NCI-H1092 (cell line): ENCODE data around the gene ELMO1.

Experiments used
- DNase-seq: peaks from one replicate; lab custom pipeline; 2025; lab: John Stamatoyannopoulos, UW

Gene ELMO1

DNA sequence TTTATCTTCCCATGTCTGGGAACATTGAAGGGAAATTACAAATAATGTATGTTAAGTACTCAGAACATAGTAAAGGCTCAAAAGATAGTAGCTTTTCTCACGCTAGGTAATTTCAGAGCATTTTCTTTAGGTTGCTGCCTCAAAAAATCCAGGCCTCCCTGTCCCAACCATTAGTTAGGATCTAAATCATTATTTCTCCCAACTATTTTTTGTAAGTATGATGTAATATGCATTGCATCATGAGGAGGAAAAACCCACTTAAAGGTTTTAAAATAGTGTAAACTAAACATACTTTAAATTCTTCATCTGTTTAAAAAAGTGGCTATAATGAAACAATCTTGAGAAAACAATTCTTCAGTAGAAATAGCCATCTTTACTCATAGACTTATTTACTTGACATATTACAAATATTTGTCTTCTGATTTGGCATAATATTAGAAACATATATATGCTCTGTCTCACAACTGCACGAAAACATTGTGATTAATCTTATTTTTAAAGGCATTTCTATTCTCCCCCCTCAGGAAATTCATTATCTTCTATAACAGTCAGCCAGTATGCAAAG is 329.3 kb downstream of the ELMO1 start:
- no peak for DNase-seq

DNA sequence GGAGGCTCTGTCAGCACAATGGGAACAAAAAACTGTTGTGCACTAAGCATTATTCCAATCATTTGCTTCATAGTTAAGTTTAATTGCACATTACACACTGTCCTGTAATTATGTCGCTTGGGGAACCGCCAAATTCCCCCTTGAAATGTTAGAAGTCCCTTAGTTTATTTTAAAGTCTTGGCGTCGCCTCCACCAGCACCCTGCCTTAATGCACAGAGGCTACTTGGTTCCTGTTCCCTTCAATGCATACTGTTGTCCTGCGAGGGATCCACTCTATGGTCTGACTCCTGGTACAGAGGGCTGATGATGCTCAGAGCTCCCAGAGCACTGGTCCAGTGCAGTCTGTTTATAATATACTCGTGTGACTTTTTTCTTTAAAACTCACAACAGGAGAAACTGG is 330.7 kb downstream of the ELMO1 start:
- DNase-seq: no peak

GRCh38 chr7:37117292-37117691 is 331.4 kb downstream of the ELMO1 start:
- no peak for DNase-seq

GRCh38 chr7:37116093-37116701 is 332.5 kb downstream of the ELMO1 start:
- DNase-seq: no peak

GRCh38 chr7:37113661-37114355 is 334.9 kb downstream of the ELMO1 start:
- DNase-seq: no peak

DNA sequence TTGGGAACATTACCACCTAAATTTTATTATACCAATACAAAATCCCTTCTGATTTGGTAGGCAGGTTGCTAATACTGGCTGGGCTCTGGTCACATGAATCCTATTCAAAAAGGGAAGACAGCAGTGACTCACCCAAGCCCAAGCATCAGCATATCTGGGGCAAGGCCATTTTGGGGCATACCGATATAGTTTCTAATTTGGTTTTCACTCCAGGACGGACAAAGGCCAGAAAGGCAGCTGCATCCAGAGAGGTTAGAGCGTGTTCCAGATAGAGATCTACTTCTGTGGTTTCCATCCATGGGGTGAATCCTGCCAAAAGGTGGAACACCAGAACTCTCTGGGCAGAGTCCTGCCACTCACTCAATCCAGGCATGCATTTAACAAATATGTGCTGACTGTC is 335.8 kb downstream of the ELMO1 start:
- DNase-seq: no peak

- no peak for DNase-seq
Observed at GRCh38 chr7:37112218-37112617, 336.4 kb downstream of the ELMO1 start.

DNA sequence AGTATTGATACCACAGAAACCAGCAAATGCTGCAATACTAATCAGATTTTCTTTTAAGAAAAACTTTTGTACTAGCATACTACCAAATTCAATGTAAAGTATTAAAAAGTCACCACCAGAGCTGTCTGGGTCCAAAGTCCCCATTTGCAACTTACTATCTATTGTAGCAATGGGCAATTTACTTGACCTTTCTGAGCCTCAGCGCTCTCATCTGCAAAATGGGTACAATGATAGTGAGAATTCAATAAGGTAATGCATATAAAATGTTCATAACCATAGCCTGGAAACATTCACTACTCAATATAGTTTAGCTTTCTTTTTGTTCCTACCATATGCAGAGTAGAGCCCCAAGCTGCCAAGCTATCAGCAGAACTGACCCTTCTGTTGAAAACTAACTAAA is 337.2 kb downstream of the ELMO1 start:
- no peak for DNase-seq

- no peak for DNase-seq
Observed at GRCh38 chr7:37110660-37111424, 337.8 kb downstream of the ELMO1 start.

DNA sequence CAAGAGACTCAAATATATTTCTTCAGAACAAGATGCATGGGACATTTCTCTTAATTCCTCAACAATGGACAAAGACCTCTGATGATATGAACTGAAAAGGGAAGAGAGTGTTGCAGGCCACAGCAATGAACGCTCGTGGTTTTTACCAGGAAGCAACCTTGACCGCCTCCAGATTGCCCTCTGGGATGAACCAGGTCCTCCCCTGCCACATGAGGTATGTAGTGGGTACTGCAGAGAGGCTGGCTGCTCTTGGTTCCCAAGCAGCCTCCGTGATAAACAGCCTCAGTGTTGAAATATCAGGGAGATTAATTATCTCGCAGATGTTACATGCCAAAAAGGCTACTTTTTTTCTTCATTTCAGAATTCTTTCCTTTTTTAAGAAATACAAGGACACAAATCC is 338.8 kb downstream of the ELMO1 start:
- DNase-seq: no peak

- DNase-seq: no peak
Observed at GRCh38 chr7:37109016-37109683, 339.5 kb downstream of the ELMO1 start.

DNA sequence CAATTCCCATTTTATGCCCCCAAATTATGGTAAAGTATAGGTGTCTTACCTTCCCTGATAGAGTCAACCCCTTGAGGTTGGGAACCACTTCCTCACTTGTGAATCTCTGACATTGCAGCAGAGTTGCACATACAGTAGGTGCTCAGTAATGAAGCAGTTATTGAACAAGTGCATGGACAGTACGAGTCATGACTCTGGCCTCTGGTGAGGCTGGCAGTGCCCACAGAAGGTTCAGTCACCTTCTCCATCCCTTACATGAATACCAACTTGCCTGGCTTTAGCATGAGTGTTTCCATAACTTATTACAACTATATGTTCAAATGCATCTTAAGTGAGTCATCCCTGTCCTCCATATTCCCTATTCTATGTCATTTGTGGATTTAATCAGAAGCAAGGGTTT is 340.0 kb downstream of the ELMO1 start:
- no peak for DNase-seq

GRCh38 chr7:37107047-37107750 is 341.5 kb downstream of the ELMO1 start:
- no peak for DNase-seq

- no peak for DNase-seq
Observed at GRCh38 chr7:37105762-37106161, 342.9 kb downstream of the ELMO1 start.

GRCh38 chr7:37104822-37105518 is 343.7 kb downstream of the ELMO1 start:
- no peak for DNase-seq

DNA sequence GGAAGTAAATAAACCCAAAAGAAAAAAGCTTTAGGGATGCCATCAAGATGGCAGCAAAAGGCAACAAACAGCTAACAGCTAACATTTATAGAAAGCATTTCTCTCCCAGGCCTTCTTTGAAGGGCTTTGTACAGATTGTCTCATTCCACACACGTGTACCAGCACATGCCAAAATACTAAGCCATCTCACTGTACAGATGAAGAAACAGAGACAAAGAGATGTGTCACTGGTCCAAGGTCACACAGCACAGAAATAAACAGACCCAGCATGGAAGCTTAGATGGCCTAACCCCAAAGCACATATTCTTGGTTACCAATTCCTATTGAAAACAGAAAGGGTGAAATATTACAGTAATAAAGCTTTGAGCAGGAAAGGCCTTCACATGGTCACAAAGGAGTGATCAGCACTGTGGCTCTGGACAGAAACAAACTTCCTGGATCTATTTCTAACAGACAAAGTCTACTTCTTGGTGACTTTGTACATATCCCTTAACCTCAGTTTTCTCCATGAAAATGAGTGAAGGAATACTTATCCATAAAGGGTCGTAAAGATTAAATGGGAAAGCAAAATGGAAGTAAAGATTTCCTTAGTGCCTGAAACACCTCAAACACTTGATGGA is 346.0 kb downstream of the ELMO1 start:
- DNase-seq: no peak

GRCh38 chr7:37100735-37101331 is 347.8 kb downstream of the ELMO1 start:
- no peak for DNase-seq

DNA sequence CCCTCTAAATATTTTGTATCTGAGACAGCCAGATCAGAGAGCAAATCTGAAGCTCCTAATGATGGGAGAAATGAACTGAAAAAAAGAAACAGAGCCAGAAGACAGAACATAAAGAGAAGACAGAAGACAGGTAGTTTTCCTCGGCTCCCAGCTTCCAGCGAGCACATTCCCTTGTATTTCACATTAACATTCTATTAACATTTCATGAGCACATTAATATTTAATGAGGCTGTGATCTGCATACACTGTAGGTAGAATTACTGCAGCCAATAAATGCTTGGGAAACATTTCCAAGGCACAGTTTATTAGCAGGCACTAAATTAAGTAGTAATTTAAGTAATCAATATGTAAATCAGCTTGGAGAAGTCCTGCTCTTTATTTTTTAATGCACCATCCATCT is 349.9 kb downstream of the ELMO1 start:
- no peak for DNase-seq

DNA sequence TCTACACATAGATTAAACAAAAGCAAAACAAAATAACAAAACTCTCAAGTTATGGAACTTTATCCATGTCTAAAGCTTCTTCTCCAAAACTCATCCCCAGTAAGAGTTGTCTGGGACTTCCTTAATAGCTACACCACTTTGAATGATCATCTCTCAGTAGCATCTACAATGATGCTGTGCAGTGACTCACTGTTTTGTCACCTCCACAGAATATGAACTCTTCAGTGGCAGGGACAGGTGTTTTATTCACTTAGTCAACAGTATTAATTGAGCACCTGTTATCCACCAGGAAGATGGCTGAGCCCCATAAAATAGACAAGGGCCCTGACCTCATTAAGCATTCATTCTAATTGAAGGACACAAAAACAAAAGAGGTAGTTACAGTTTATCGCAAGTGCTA is 350.7 kb downstream of the ELMO1 start:
- no peak for DNase-seq

DNA sequence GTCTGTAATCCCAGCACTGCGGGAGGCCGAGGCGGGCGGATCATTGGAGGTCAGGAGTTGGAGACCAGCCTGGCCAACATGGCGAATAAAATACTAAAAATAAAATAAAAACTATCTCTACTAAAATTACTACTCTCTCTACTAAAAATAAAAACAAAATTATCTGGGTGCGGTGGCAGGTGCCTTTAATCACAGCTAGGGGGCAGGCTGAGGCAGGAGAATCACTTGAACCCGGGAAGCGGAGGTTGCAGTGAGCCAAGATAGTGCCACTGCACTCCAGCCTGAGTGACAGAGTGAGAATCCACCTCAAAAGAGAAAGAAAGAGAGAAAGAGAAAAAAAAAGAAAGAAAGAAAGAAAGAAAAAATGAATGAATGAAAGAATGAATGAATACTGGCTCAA is 351.4 kb downstream of the ELMO1 start:
- no peak for DNase-seq
